ENCODE measurements around the gene STRN. TPM values are rescaled to one million over a fixed set of nuclear protein-coding genes. Genes with fewer than 3 reads are reported as not detected.

STRN gene
- total and polyA plus RNA-seq, 10 of the 15 experiments (the other 5 are each of a cell fraction or from before 2014, with no cell fraction given): 1.00 to 19.2 (median 9.1) TPM

DNA sequence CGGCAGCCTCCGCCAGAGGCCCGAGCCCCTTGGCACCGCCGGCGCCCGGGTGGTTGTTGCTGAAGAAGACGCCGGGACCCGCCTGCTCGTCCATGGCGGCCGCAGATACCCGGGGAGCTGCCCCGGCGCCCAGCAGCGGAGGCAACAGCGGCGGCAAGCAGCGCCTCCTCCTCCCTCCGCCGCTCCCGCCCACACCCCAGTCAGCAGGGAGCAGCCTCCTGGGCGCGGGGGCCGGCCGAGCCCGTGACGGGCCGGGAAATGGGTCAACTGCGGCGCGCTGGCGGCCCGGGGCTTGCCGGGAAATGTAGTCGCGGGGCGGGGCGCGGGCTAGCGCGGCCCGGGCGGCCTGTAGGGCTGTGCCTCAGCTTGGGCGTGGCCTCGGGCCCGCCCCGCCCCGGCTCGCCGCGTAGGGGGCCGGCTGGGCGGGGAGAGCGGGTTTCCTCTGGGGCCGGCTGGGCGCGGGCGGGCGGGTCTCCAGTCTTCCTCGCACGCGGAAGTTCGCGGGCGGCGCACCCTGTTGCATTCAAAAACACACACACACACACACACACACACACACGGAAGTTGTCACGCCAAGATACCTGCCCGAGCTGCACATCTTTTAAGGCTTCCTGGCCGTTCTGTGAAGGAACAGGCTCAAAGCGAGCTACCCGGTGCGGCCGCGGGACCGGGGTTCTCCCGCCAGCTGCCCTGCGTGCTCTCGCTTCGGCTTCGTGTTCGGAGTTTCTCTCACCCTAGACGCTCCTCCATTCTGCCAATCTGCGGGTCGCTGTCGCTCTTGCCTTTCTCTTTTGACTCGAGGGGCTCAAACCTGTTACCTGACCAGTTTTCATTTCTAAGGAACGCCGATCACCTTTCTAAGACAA, at the start of gene STRN (continued):
- TF ChIP-seq, protein P1, sequence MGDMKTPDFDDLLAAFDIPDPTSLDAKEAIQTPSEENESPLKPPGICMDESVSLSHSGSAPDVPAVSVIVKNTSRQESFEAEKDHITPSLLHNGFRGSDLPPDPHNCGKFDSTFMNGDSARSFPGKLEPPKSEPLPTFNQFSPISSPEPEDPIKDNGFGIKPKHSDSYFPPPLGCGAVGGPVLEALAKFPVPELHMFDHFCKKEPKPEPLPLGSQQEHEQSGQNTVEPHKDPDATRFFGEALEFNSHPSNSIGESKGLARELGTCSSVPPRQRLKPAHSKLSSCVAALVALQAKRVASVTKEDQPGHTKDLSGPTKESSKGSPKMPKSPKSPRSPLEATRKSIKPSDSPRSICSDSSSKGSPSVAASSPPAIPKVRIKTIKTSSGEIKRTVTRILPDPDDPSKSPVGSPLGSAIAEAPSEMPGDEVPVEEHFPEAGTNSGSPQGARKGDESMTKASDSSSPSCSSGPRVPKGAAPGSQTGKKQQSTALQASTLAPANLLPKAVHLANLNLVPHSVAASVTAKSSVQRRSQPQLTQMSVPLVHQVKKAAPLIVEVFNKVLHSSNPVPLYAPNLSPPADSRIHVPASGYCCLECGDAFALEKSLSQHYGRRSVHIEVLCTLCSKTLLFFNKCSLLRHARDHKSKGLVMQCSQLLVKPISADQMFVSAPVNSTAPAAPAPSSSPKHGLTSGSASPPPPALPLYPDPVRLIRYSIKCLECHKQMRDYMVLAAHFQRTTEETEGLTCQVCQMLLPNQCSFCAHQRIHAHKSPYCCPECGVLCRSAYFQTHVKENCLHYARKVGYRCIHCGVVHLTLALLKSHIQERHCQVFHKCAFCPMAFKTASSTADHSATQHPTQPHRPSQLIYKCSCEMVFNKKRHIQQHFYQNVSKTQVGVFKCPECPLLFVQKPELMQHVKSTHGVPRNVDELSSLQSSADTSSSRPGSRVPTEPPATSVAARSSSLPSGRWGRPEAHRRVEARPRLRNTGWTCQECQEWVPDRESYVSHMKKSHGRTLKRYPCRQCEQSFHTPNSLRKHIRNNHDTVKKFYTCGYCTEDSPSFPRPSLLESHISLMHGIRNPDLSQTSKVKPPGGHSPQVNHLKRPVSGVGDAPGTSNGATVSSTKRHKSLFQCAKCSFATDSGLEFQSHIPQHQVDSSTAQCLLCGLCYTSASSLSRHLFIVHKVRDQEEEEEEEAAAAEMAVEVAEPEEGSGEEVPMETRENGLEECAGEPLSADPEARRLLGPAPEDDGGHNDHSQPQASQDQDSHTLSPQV (IDR thresholded peaks at IDR 0.05): peak; percentile 43; the same call in 1 of the 2 replicates
- TF ChIP-seq CHD2 (IDR thresholded peaks at IDR 0.05; ENCODE audit: borderline replicate concordance, low read depth, low read length) (0 out of 2 replicates have a peak, but pooled peaks have one; percentile 29), SPI1 (IDR thresholded peaks at IDR 0.05; ENCODE audit: borderline replicate concordance, insufficient read depth, low read depth, low read length) (no peak), HDAC2 (IDR thresholded peaks at IDR 0.05) (no peak), YY1 (IDR thresholded peaks at IDR 0.05; ENCODE audit: low read depth, low read length) (peak; percentile 76), BACH1 (IDR thresholded peaks at IDR 0.05; ENCODE audit: borderline replicate concordance) (peak; percentile 64), MEF2B (IDR thresholded peaks at IDR 0.05; ENCODE audit: partially characterized antibody, poor library complexity, severe bottlenecking) (peak; percentile 43), NFYA (IDR thresholded peaks at IDR 0.05; ENCODE audit: borderline replicate concordance, low read depth, low read length) (no peak), BHLHE40 (IDR thresholded peaks at IDR 0.05; ENCODE audit: borderline replicate concordance in 1 of 2, low read depth in 2 of 2, low read length in 1 of 2) (peak; percentile 20 to 85; a peak in 2 of 4 replicates), SREBF1 (IDR thresholded peaks at IDR 0.05; ENCODE audit: low read length) (peak; percentile 62), KDM1A (IDR thresholded peaks at IDR 0.05; ENCODE audit: borderline replicate concordance) (no peak), GATAD2B (conservative IDR thresholded peaks at IDR 0.05; ENCODE audit: low read depth) (peak; percentile 36)
- TF ChIP-seq, protein P2, sequence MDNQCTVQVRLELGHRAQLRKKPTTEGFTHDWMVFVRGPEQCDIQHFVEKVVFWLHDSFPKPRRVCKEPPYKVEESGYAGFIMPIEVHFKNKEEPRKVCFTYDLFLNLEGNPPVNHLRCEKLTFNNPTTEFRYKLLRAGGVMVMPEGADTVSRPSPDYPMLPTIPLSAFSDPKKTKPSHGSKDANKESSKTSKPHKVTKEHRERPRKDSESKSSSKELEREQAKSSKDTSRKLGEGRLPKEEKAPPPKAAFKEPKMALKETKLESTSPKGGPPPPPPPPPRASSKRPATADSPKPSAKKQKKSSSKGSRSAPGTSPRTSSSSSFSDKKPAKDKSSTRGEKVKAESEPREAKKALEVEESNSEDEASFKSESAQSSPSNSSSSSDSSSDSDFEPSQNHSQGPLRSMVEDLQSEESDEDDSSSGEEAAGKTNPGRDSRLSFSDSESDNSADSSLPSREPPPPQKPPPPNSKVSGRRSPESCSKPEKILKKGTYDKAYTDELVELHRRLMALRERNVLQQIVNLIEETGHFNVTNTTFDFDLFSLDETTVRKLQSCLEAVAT (IDR thresholded peaks at IDR 0.05): peak; percentile 83
- TF ChIP-seq, protein P3, sequence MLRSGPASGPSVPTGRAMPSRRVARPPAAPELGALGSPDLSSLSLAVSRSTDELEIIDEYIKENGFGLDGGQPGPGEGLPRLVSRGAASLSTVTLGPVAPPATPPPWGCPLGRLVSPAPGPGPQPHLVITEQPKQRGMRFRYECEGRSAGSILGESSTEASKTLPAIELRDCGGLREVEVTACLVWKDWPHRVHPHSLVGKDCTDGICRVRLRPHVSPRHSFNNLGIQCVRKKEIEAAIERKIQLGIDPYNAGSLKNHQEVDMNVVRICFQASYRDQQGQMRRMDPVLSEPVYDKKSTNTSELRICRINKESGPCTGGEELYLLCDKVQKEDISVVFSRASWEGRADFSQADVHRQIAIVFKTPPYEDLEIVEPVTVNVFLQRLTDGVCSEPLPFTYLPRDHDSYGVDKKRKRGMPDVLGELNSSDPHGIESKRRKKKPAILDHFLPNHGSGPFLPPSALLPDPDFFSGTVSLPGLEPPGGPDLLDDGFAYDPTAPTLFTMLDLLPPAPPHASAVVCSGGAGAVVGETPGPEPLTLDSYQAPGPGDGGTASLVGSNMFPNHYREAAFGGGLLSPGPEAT (IDR thresholded peaks at IDR 0.05; ENCODE audit: low read depth): peak; percentile 67; the same call in 1 of the 2 replicates
- TF ChIP-seq, protein P4, sequence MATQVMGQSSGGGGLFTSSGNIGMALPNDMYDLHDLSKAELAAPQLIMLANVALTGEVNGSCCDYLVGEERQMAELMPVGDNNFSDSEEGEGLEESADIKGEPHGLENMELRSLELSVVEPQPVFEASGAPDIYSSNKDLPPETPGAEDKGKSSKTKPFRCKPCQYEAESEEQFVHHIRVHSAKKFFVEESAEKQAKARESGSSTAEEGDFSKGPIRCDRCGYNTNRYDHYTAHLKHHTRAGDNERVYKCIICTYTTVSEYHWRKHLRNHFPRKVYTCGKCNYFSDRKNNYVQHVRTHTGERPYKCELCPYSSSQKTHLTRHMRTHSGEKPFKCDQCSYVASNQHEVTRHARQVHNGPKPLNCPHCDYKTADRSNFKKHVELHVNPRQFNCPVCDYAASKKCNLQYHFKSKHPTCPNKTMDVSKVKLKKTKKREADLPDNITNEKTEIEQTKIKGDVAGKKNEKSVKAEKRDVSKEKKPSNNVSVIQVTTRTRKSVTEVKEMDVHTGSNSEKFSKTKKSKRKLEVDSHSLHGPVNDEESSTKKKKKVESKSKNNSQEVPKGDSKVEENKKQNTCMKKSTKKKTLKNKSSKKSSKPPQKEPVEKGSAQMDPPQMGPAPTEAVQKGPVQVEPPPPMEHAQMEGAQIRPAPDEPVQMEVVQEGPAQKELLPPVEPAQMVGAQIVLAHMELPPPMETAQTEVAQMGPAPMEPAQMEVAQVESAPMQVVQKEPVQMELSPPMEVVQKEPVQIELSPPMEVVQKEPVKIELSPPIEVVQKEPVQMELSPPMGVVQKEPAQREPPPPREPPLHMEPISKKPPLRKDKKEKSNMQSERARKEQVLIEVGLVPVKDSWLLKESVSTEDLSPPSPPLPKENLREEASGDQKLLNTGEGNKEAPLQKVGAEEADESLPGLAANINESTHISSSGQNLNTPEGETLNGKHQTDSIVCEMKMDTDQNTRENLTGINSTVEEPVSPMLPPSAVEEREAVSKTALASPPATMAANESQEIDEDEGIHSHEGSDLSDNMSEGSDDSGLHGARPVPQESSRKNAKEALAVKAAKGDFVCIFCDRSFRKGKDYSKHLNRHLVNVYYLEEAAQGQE (IDR thresholded peaks at IDR 0.05; ENCODE audit: low read depth, low read length): no peak

Measured in GM12878 (cell line).